Ishikawa (cell line): ENCODE results near the gene ABR.

ENCODE experiments used
- CREB1 ChIP-seq: IDR thresholded peaks from 2 replicates; pipeline ENCODE4 v1.6.1; 2012; ENCODE audit warnings: low read depth
- EP300 ChIP-seq: IDR thresholded peaks from 2 replicates; pipeline ENCODE4 v1.6.1; 2012; ENCODE audit warnings: borderline replicate concordance
- FOXM1 ChIP-seq: IDR thresholded peaks from 2 replicates; pipeline ENCODE4 v1.6.1; 2012; ENCODE audit warnings: low read depth, borderline replicate concordance
- NFIC ChIP-seq: IDR thresholded peaks from 2 replicates; pipeline ENCODE4 v1.6.1; 2012
- RAD21 ChIP-seq: IDR thresholded peaks from 2 replicates; pipeline ENCODE4 v1.6.1; 2012; ENCODE audit warnings: low read depth
- TAF1 ChIP-seq: IDR thresholded peaks from 2 replicates; pipeline ENCODE4 v1.6.1; 2012; ENCODE audit warnings: low read depth, mild to moderate bottlenecking
- TEAD4 ChIP-seq: IDR thresholded peaks from 2 replicates; pipeline ENCODE4 v1.6.1; 2012
- YY1 ChIP-seq: IDR thresholded peaks from 2 replicates; pipeline ENCODE4 v1.6.1; 2012; ENCODE audit warnings: low read depth
- TF ChIP-seq, protein P1 (sequence below): IDR thresholded peaks from 2 replicates; pipeline ENCODE4 v1.6.1; 2012
- TF ChIP-seq, protein P2 (sequence below): IDR thresholded peaks from 2 replicates; pipeline ENCODE4 v1.6.1; 2012; ENCODE audit warnings: low read depth, mild to moderate bottlenecking

- TF ChIP-seq FOXM1, result no peak
- TF ChIP-seq EP300, result no peak
- no peak for TF ChIP-seq TAF1
- TF ChIP-seq, protein P1, sequence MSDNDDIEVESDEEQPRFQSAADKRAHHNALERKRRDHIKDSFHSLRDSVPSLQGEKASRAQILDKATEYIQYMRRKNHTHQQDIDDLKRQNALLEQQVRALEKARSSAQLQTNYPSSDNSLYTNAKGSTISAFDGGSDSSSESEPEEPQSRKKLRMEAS, result no peak
- no peak for TF ChIP-seq YY1
- TF ChIP-seq NFIC, result no peak
- TF ChIP-seq CREB1, result no peak
- no peak for TF ChIP-seq TEAD4
- TF ChIP-seq, protein P2, sequence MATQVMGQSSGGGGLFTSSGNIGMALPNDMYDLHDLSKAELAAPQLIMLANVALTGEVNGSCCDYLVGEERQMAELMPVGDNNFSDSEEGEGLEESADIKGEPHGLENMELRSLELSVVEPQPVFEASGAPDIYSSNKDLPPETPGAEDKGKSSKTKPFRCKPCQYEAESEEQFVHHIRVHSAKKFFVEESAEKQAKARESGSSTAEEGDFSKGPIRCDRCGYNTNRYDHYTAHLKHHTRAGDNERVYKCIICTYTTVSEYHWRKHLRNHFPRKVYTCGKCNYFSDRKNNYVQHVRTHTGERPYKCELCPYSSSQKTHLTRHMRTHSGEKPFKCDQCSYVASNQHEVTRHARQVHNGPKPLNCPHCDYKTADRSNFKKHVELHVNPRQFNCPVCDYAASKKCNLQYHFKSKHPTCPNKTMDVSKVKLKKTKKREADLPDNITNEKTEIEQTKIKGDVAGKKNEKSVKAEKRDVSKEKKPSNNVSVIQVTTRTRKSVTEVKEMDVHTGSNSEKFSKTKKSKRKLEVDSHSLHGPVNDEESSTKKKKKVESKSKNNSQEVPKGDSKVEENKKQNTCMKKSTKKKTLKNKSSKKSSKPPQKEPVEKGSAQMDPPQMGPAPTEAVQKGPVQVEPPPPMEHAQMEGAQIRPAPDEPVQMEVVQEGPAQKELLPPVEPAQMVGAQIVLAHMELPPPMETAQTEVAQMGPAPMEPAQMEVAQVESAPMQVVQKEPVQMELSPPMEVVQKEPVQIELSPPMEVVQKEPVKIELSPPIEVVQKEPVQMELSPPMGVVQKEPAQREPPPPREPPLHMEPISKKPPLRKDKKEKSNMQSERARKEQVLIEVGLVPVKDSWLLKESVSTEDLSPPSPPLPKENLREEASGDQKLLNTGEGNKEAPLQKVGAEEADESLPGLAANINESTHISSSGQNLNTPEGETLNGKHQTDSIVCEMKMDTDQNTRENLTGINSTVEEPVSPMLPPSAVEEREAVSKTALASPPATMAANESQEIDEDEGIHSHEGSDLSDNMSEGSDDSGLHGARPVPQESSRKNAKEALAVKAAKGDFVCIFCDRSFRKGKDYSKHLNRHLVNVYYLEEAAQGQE, result no peak
- peak; percentile 73 for TF ChIP-seq RAD21
Observed at GRCh38 chr17:1186923-1187771, 7.4 kb upstream of the ABR start.
